HUES6 (cell line): ENCODE measurements around the gene MEN1.

ENCODE experiments used
- H3K27ac ChIP-seq: 2 replicates; pipeline ENCODE4 v1.7.0; 2013; ENCODE audit warnings: low read depth, mild to moderate bottlenecking, low read length, inconsistent platforms
- H3K27me3 ChIP-seq: 2 replicates; pipeline ENCODE4 v1.6.1; 2013; ENCODE audit warnings: low read length; ENCODE audit not compliant: control insufficient read depth, insufficient read depth
- H3K36me3 ChIP-seq: 2 replicates; pipeline ENCODE4 v1.6.1; 2013; ENCODE audit warnings: low read length; ENCODE audit not compliant: control insufficient read depth, insufficient read depth
- H3K4me1 ChIP-seq: 2 replicates; pipeline ENCODE4 v1.6.1; 2013; ENCODE audit warnings: low read length; ENCODE audit not compliant: control insufficient read depth, insufficient read depth
- H3K4me3 ChIP-seq: 2 replicates; pipeline ENCODE4 v1.5.1; 2013; ENCODE audit warnings: low read depth, low read length
- H3K9ac ChIP-seq: one replicate; pipeline ENCODE4 v1.6.1; 2013; ENCODE audit warnings: mild to moderate bottlenecking, low read length
- H3K9me3 ChIP-seq: 2 replicates; pipeline ENCODE4 v1.6.1; 2013; ENCODE audit warnings: low read depth, low read length; ENCODE audit not compliant: control insufficient read depth, insufficient read depth

Gene MEN1

GRCh38 chr11:64810271-64810890, at the start of gene MEN1:
Gene MEN1 (minus strand): TSS chr11:64810551. CDS start chr11:64810109, 442 bp downstream.
- H3K27ac ChIP-seq, result no peak within 1 kb of the TSS
- H3K36me3 ChIP-seq, result peaks cover 27% of the 10 kb centered on the region
- H3K9me3 ChIP-seq, result no peaks in the 10 kb centered on the region
- peak within 1 kb of the TSS; percentile 60 for H3K9ac ChIP-seq
- H3K4me3 ChIP-seq, result peak within 1 kb of the TSS; percentile 83
- H3K4me1 ChIP-seq, result peaks cover 6% of the 10 kb centered on the region
- H3K27me3 ChIP-seq, result no peaks in the 10 kb centered on the region

- H3K36me3 ChIP-seq, result peaks cover 15% of the 10 kb centered on the region
- peaks cover 43% of the 10 kb centered on the region for H3K4me1 ChIP-seq
- no peaks in the 10 kb centered on the region for H3K9me3 ChIP-seq
- no peak overlapping the region for H3K4me3 ChIP-seq
- H3K27ac ChIP-seq, result no peak overlapping the region
- H3K27me3 ChIP-seq, result no peaks in the 10 kb centered on the region
- no peak overlapping the region for H3K9ac ChIP-seq
Measured at GRCh38 chr11:64859542-64860414, 49.4 kb upstream of the MEN1 start.

- peaks cover 26% of the 10 kb centered on the region for H3K36me3 ChIP-seq
- peaks cover 40% of the 10 kb centered on the region for H3K4me1 ChIP-seq
- H3K9me3 ChIP-seq, result no peaks in the 10 kb centered on the region
- no peak overlapping the region for H3K4me3 ChIP-seq
- no peaks in the 10 kb centered on the region for H3K27me3 ChIP-seq
- no peak overlapping the region for H3K27ac ChIP-seq
- H3K9ac ChIP-seq, result no peak overlapping the region
Measured at GRCh38 chr11:64858467-64859263, 48.3 kb upstream of the MEN1 start.

- Histone ChIP-seq H3K9me3 (no peaks in the 10 kb centered on the region), H3K27ac (no peak overlapping the region), H3K9ac (peak overlapping the region; percentile 4), H3K36me3 (peaks cover 26% of the 10 kb centered on the region), H3K4me3 (no peak overlapping the region), H3K27me3 (no peaks in the 10 kb centered on the region), H3K4me1 (peaks cover 29% of the 10 kb centered on the region)
Measured at GRCh38 chr11:64857485-64857884, 47.1 kb upstream of the MEN1 start.

GRCh38 chr11:64856382-64857227, 46.3 kb upstream of the MEN1 start:
- no peak overlapping the region for H3K4me3 ChIP-seq
- no peak overlapping the region for H3K27ac ChIP-seq
- H3K9ac ChIP-seq, result no peak overlapping the region
- H3K36me3 ChIP-seq, result peaks cover 26% of the 10 kb centered on the region
- H3K27me3 ChIP-seq, result no peaks in the 10 kb centered on the region
- no peaks in the 10 kb centered on the region for H3K9me3 ChIP-seq
- peaks cover 32% of the 10 kb centered on the region for H3K4me1 ChIP-seq

- H3K27me3 ChIP-seq, result no peaks in the 10 kb centered on the region
Measured at GRCh38 chr11:64855596-64856304, 45.4 kb upstream of the MEN1 start.

GRCh38 chr11:64854534-64855502, 44.5 kb upstream of the MEN1 start:
- H3K27ac ChIP-seq, result peak overlapping the region; percentile 36; the same call in 1 of the 2 replicates
- H3K36me3 ChIP-seq, result peaks cover 22% of the 10 kb centered on the region
- H3K9ac ChIP-seq, result peak overlapping the region; percentile 68
- no peak overlapping the region; the same call in 1 of the 2 replicates for H3K4me3 ChIP-seq
- no peaks in the 10 kb centered on the region for H3K9me3 ChIP-seq
- H3K4me1 ChIP-seq, result peaks cover 39% of the 10 kb centered on the region
- no peaks in the 10 kb centered on the region for H3K27me3 ChIP-seq

More at GRCh38 chr11:64855596-64856304, 45.4 kb upstream of the MEN1 start:
- no peak overlapping the region for H3K4me3 ChIP-seq
- H3K4me1 ChIP-seq, result peaks cover 39% of the 10 kb centered on the region
- peak overlapping the region; percentile 21 for H3K9ac ChIP-seq
- peak overlapping the region; percentile 36; the same call in 1 of the 2 replicates for H3K27ac ChIP-seq
- peaks cover 26% of the 10 kb centered on the region for H3K36me3 ChIP-seq
- H3K9me3 ChIP-seq, result no peaks in the 10 kb centered on the region

GRCh38 chr11:64854157-64854533, 43.8 kb upstream of the MEN1 start:
- Histone ChIP-seq H3K4me1 (peaks cover 39% of the 10 kb centered on the region), H3K36me3 (peaks cover 17% of the 10 kb centered on the region), H3K9me3 (no peaks in the 10 kb centered on the region), H3K4me3 (no peak overlapping the region), H3K27ac (no peak overlapping the region; the same call in 1 of the 2 replicates), H3K27me3 (no peaks in the 10 kb centered on the region), H3K9ac (peak overlapping the region; percentile 68)

GRCh38 chr11:64853709-64854108, 43.4 kb upstream of the MEN1 start:
- Histone ChIP-seq H3K36me3 (peaks cover 15% of the 10 kb centered on the region), H3K4me3 (no peak overlapping the region), H3K9ac (no peak overlapping the region), H3K27ac (no peak overlapping the region), H3K9me3 (no peaks in the 10 kb centered on the region), H3K4me1 (peaks cover 39% of the 10 kb centered on the region), H3K27me3 (no peaks in the 10 kb centered on the region)
